KMS-11 (cell line): ENCODE measurements around the gene CELF4.

Experiments used
- H2AFZ ChIP-seq: fragments of 200-600 bp; sonication (generic); 2 replicates; pipeline ENCODE4 v1.6.1; 2016; ENCODE audit warnings: antibody characterized with exemption, mixed run types, low read depth
- H3K27ac ChIP-seq: fragments of 200-600 bp; sonication (generic); 2 replicates; pipeline ENCODE4 v1.6.1; 2016; ENCODE audit warnings: mild to moderate bottlenecking, mixed run types
- H3K27me3 ChIP-seq: fragments of 200-600 bp; sonication (generic); 2 replicates; pipeline ENCODE4 v1.6.1; 2017; ENCODE audit warnings: mild to moderate bottlenecking, low read depth, mixed run types, moderate library complexity; ENCODE audit not compliant: insufficient read depth
- H3K36me3 ChIP-seq: fragments of 200-600 bp; sonication (generic); 2 replicates; pipeline ENCODE4 v1.6.1; 2017; ENCODE audit warnings: mild to moderate bottlenecking, mixed run types; ENCODE audit not compliant: insufficient read depth
- H3K4me1 ChIP-seq: fragments of 200-600 bp; sonication (generic); 2 replicates; pipeline ENCODE4 v1.6.1; 2016; ENCODE audit warnings: mild to moderate bottlenecking, low read depth, mixed run types; ENCODE audit not compliant: poor library complexity, severe bottlenecking
- H3K4me2 ChIP-seq: fragments of 200-600 bp; sonication (generic); 2 replicates; pipeline ENCODE4 v1.7.0; 2016; ENCODE audit warnings: mild to moderate bottlenecking, mixed run types
- H3K4me3 ChIP-seq: fragments of 200-600 bp; sonication (generic); IDR thresholded peaks from 2 replicates; pipeline ENCODE4 v1.6.1; 2017; ENCODE audit warnings: low read depth, low read length, mixed read lengths; ENCODE audit not compliant: insufficient read depth
- H3K79me2 ChIP-seq: fragments of 200-600 bp; sonication (generic); 2 replicates; pipeline ENCODE4 v1.6.1; 2016; ENCODE audit warnings: low read depth, mixed run types; ENCODE audit not compliant: insufficient read depth
- H3K9ac ChIP-seq: fragments of 200-600 bp; sonication (generic); 2 replicates; pipeline ENCODE4 v1.6.1; 2016; ENCODE audit warnings: mild to moderate bottlenecking, mixed run types
- H4K20me1 ChIP-seq: fragments of 200-600 bp; sonication (generic); 2 replicates; pipeline ENCODE4 v1.6.1; 2016; ENCODE audit warnings: mild to moderate bottlenecking, mixed run types; ENCODE audit not compliant: insufficient read depth
- CTCF ChIP-seq: fragments of 200-600 bp; sonication (generic); conservative IDR thresholded peaks from 2 replicates; pipeline ENCODE4 v1.6.1; 2017; ENCODE audit warnings: low read depth, mild to moderate bottlenecking, antibody characterized with exemption, low read length, moderate library complexity, mixed read lengths

The CELF4 gene

GRCh38 chr18:37389684-37390368 is 175.8 kb downstream of the CELF4 start:
- Histone ChIP-seq H3K4me1 (no peaks in the 10 kb centered on the region), H3K4me2 (no peak overlapping the region), H3K36me3 (no peaks in the 10 kb centered on the region), H3K9ac (no peak overlapping the region), H3K27ac (no peak overlapping the region), H3K4me3 (no peak overlapping the region), H4K20me1 (no peaks in the 10 kb centered on the region), H3K27me3 (no peaks in the 10 kb centered on the region), H2AFZ (no peak overlapping the region), H3K79me2 (no peaks in the 10 kb centered on the region)
- TF ChIP-seq CTCF = no peak

DNA sequence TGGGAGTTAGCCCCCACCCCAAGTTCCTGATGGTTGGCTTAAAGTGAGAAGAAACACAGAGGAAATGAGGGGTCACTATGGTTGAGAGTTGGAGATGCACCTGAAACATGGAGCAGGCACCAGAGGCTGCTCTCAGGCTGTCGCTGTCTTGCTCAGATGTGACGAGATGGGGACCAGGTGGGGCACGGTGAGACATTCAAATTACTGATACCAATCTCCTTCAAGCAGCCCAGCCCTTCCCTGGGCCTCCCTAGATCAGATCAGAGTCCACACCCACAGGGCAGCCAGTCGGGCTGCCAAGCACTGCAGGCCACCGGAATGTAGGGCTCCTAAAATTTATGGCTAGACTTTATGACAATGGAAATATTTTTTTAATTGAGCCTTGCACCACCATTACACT is 176.6 kb downstream of the CELF4 start:
- H3K27ac ChIP-seq = no peak overlapping the region
- no peak overlapping the region for H3K9ac ChIP-seq
- H4K20me1 ChIP-seq = no peaks in the 10 kb centered on the region
- TF ChIP-seq CTCF = no peak
- H3K4me3 ChIP-seq = no peak overlapping the region
- no peak overlapping the region for H2AFZ ChIP-seq
- H3K36me3 ChIP-seq = no peaks in the 10 kb centered on the region
- H3K79me2 ChIP-seq = no peaks in the 10 kb centered on the region
- no peaks in the 10 kb centered on the region for H3K27me3 ChIP-seq
- H3K4me2 ChIP-seq = no peak overlapping the region
- no peaks in the 10 kb centered on the region for H3K4me1 ChIP-seq

DNA sequence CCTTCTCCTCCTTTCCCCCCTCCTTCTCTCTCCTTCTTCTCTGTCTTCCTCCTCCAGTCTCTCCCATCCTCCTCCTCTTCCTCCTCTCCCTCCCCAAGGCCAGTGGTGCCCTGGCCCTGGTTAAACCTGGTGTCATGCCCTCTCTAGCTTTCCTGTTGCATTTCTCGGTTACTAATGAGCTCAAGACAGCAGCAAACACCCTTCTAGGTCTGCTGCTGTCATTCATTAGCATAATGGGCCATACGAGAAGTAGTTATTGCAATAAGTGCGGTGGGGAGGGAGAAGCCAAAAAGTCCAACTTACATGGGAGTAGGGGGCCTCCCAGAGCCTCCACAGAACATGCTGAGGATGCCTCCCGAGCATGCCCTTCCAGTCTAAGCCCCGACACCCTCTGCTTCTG is 177.2 kb downstream of the CELF4 start:
- Histone ChIP-seq H4K20me1 (no peaks in the 10 kb centered on the region), H3K36me3 (no peaks in the 10 kb centered on the region), H2AFZ (no peak overlapping the region), H3K4me1 (no peaks in the 10 kb centered on the region), H3K4me2 (no peak overlapping the region), H3K4me3 (no peak overlapping the region), H3K9ac (no peak overlapping the region), H3K27me3 (no peaks in the 10 kb centered on the region), H3K79me2 (no peaks in the 10 kb centered on the region), H3K27ac (no peak overlapping the region)
- no peak for TF ChIP-seq CTCF

- Histone ChIP-seq H3K4me2 (no peak overlapping the region), H3K27ac (no peak overlapping the region), H3K9ac (no peak overlapping the region), H2AFZ (no peak overlapping the region), H4K20me1 (no peaks in the 10 kb centered on the region), H3K36me3 (no peaks in the 10 kb centered on the region), H3K4me3 (no peak overlapping the region), H3K79me2 (no peaks in the 10 kb centered on the region), H3K27me3 (no peaks in the 10 kb centered on the region), H3K4me1 (no peaks in the 10 kb centered on the region)
- TF ChIP-seq CTCF = peak; percentile 97
Measured at GRCh38 chr18:37385846-37386778, 179.5 kb downstream of the CELF4 start.
